Kidney (tissue), 14 donors: ENCODE results near the gene MOSPD2. TPM values are rescaled to one million over a fixed set of nuclear protein-coding genes. Genes with fewer than 3 reads are reported as not detected.

Experiments
- DNase-seq, 5 donors: peaks; one replicate each; pipeline ENCODE4 v3.0.0-alpha.2; 2013 to 2020
- FAIRE-seq: peaks from 2 replicates; lab custom pipeline; 2012; peaks lifted over from hg19 to GRCh38; lab: Jason Lieb, UNC
- H3K27ac ChIP-seq, 2 donors: one replicate each; pipeline ENCODE4 v1.7.0; 2013; ENCODE audit warnings: low read depth in 2 of 2, low read length in 2 of 2, inconsistent platforms in 1 of 2
- H3K27me3 ChIP-seq: one replicate; pipeline ENCODE4 v1.7.1; 2013; ENCODE audit warnings: low read length, inconsistent platforms; ENCODE audit not compliant: control insufficient read depth, insufficient read depth
- H3K36me3 ChIP-seq, 3 donors: one replicate each; pipeline versions ENCODE4 v1.7.0 to v1.7.1; 2013; ENCODE audit warnings: low read length in 3 of 3, control low read depth in 1 of 3, inconsistent platforms in 1 of 3; ENCODE audit not compliant: insufficient read depth in 3 of 3, control insufficient read depth in 2 of 3
- H3K4me1 ChIP-seq, 3 donors: one replicate each; pipeline versions ENCODE4 v1.7.0 to v1.7.1; 2013; ENCODE audit warnings: low read length in 3 of 3, inconsistent platforms in 1 of 3, low read depth in 1 of 3; ENCODE audit not compliant: control insufficient read depth in 2 of 3, insufficient read depth in 2 of 3
- H3K4me3 ChIP-seq, 3 donors: one replicate each; pipeline versions ENCODE4 v1.7.0 to v1.8.1; 2013; ENCODE audit warnings: low read length in 3 of 3, control low read depth in 1 of 3, inconsistent platforms in 1 of 3
- H3K9ac ChIP-seq, 3 donors: one replicate each; pipeline versions ENCODE4 v1.7.0 to v1.7.1; 2013; ENCODE audit warnings: low read length in 3 of 3, control low read depth in 1 of 3, inconsistent platforms in 1 of 3
- H3K9me3 ChIP-seq, 3 donors: one replicate each; pipeline versions ENCODE4 v1.7.0 to v1.7.1; 2013; ENCODE audit warnings: low read length in 3 of 3, control low read depth in 1 of 3, inconsistent platforms in 1 of 3; ENCODE audit not compliant: control insufficient read depth in 2 of 3, insufficient read depth in 1 of 3
- CTCF ChIP-seq: IDR thresholded peaks from 3 replicates; pipeline ENCODE4 v1.5.1; 2012; ENCODE audit warnings: mild to moderate bottlenecking, moderate library complexity, borderline replicate concordance; ENCODE audit not compliant: insufficient read depth; ENCODE audit errors: extremely low read depth
- intact Hi-C: fragments of 100-400 bp; cut with DNase I; formaldehyde crosslinking; loops from one replicate; pipeline ENCODE4 v1.11.1; 2022
- polyA plus RNA-seq: library from polyadenylated mRNA; stranded (reverse); fragments of 350-450 nt; fragmentation: Illumina TruSeq; extraction: RNeasy Lipid Tissue Mini Kit (QIAGEN cat#74804); gene quantifications from one replicate; pipeline ENCODE4 v1.2.3, GENCODE V29; 2014; ENCODE audit warnings: low read depth, low replicate concordance; ENCODE audit not compliant: insufficient read depth
- total RNA-seq: library from RNA; stranded (reverse); fragmentation: NEBNext Ultra II Directional; extraction: Animal tissue kit (Norgen Biotek cat#: 25700); gene quantifications from one replicate; pipeline ENCODE4 v1.2.1, GENCODE V29; 2021
- donor health status: control.
- donor health status: control.
- donor health status: control.
- donor health status: control.
- donor health status: control.
- donor health status: DM: yes; HTN: yes; CAD: no.
- donor health status: Normal renal cell carcinoma (clear cell type).

MOSPD2 gene
- total and polyA plus RNA-seq, 2 donors from 2014 or later = 4.0 to 14.4 TPM

GRCh38 chrX:14837155-14837554 is 36.1 kb upstream of the MOSPD2 start:
- Histone ChIP-seq H3K9ac (no peak overlapping the region), H3K36me3 (no peaks in the 10 kb centered on the region), H3K27me3 (no peaks in the 10 kb centered on the region), H3K27ac (no peak overlapping the region), H3K4me1 (no peaks in the 10 kb centered on the region), H3K4me3 (no peak overlapping the region), H3K9me3 (peaks cover 0 to 1% (median 0%) of the 10 kb centered on the region in 3 donors)
- no peak for TF ChIP-seq CTCF
- DNase-seq (no peak), FAIRE-seq (no peak)
- intact Hi-C loops = no loop called here

GRCh38 chrX:14843666-14844065 is 29.6 kb upstream of the MOSPD2 start:
- no peaks in the 10 kb centered on the region for H3K27me3 ChIP-seq
- H3K4me3 ChIP-seq = no peak overlapping the region
- no peak for DNase-seq

GRCh38 chrX:14851526-14851925 is 21.7 kb upstream of the MOSPD2 start:
- no peak overlapping the region for H3K4me3 ChIP-seq
- no peak for DNase-seq
- intact Hi-C loops = no loop called here
- H3K36me3 ChIP-seq = no peaks in the 10 kb centered on the region
- no peak overlapping the region for H3K9ac ChIP-seq
- H3K4me1 ChIP-seq = no peaks in the 10 kb centered on the region
- H3K27ac ChIP-seq = no peak overlapping the region
- no peaks in the 10 kb centered on the region for H3K27me3 ChIP-seq
- no peaks in the 10 kb centered on the region for H3K9me3 ChIP-seq
- no peak for FAIRE-seq
- TF ChIP-seq CTCF = no peak

More at GRCh38 chrX:14843666-14844065, 29.6 kb upstream of the MOSPD2 start:
- FAIRE-seq = no peak
- H3K4me1 ChIP-seq = no peaks in the 10 kb centered on the region
- intact Hi-C loops = no loop called here
- TF ChIP-seq CTCF = no peak
- H3K36me3 ChIP-seq = no peaks in the 10 kb centered on the region
- H3K9me3 ChIP-seq = no peaks in the 10 kb centered on the region
- no peak overlapping the region for H3K9ac ChIP-seq
- H3K27ac ChIP-seq = no peak overlapping the region

GRCh38 chrX:14864631-14865030 is 8.6 kb upstream of the MOSPD2 start:
- DNase-seq (no peak), FAIRE-seq (no peak)
- Histone ChIP-seq H3K4me1 (no peaks in the 10 kb centered on the region), H3K27ac (no peak overlapping the region), H3K36me3 (no peaks in the 10 kb centered on the region), H3K27me3 (no peaks in the 10 kb centered on the region), H3K4me3 (no peak overlapping the region), H3K9ac (no peak overlapping the region), H3K9me3 (peaks cover 0 to 4% (median 0%) of the 10 kb centered on the region in 3 donors)
- intact Hi-C loops = no loop called here
- TF ChIP-seq CTCF = no peak
